Measurements from ENCODE around the gene ELAPOR2. TPM values are rescaled to one million over a fixed set of nuclear protein-coding genes. Genes with fewer than 3 reads are reported as not detected.
"Not testable (repeated sequence)": the region's sequence is repeated elsewhere in the genome, so short reads cannot be mapped to it uniquely, and the experiment has no call there.

Gene ELAPOR2
- total and polyA plus RNA-seq, 12 donors, result 1.4 to 7.5 (median 4.0) TPM

DNA sequence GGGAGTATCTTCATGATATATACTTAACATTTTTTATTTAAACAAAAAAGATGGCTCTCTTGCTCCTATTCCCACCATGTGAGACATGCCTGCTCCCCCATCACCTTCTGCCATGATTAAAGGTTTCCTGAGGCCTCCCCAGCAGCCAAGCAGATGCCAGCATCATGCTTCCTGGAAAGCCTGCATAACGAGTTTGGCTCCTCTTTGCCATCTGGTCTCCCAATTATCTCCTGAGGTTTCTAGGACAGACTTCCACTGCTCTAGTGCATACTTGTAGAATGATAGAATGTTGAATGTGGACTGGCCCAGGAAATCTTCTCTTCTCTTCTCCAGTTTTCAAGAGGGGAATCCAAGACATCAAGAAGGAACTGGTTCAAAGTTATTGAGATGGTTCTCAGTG is 45.9 kb upstream of the ELAPOR2 start:
- no peak overlapping the region for H3K27ac ChIP-seq
- DNase-seq (no peak), ATAC-seq (no peak)
- no peaks in the 10 kb centered on the region for H3K36me3 ChIP-seq
- H3K27me3 ChIP-seq, result no peaks in the 10 kb centered on the region
- WGBS, 2 donors, result 47 to 50% methylated on average over 1 of the region's 1 CpG
- TF ChIP-seq, protein P1, sequence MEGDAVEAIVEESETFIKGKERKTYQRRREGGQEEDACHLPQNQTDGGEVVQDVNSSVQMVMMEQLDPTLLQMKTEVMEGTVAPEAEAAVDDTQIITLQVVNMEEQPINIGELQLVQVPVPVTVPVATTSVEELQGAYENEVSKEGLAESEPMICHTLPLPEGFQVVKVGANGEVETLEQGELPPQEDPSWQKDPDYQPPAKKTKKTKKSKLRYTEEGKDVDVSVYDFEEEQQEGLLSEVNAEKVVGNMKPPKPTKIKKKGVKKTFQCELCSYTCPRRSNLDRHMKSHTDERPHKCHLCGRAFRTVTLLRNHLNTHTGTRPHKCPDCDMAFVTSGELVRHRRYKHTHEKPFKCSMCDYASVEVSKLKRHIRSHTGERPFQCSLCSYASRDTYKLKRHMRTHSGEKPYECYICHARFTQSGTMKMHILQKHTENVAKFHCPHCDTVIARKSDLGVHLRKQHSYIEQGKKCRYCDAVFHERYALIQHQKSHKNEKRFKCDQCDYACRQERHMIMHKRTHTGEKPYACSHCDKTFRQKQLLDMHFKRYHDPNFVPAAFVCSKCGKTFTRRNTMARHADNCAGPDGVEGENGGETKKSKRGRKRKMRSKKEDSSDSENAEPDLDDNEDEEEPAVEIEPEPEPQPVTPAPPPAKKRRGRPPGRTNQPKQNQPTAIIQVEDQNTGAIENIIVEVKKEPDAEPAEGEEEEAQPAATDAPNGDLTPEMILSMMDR (IDR thresholded peaks at IDR 0.05), result no peak
- H3K9me3 ChIP-seq, result peaks cover 0 to 3% (median 0%) of the 10 kb centered on the region in 11 donors
- intact Hi-C loops (cut with DNase I), result no loop called here
- no peak overlapping the region for H3K4me3 ChIP-seq
- H3K4me1 ChIP-seq, result no peaks in the 10 kb centered on the region

DNA sequence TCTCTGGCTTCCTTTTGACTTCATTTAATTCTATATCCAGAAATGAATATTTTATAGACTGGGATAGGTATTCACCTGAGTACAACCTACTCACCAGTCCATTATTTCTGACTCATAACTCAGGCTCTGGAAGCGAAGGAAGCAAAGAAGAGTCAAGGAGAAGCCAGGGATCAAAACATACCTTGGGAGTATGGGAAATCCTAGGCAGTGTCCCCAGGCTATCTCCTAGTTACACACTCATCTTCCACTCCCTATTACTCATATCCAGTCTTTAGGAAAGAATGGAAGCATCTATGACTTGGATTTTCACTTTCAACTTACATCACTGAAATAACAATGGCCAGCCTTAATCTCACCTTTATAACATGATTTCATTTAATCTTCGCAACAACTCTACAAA is 40.9 kb upstream of the ELAPOR2 start:
- Histone ChIP-seq H3K36me3 (no peaks in the 10 kb centered on the region), H3K27ac (no peak overlapping the region), H3K4me3 (no peak overlapping the region), H3K27me3 (no peaks in the 10 kb centered on the region), H3K9me3 (peaks cover 0 to under 1% (median 0%) of the 10 kb centered on the region in 11 donors), H3K4me1 (no peaks in the 10 kb centered on the region)
- 93 to 95% methylated on average over 2 of the region's 2 CpGs for WGBS, 2 donors
- TF ChIP-seq, protein P1 (IDR thresholded peaks at IDR 0.05), result no peak
- DNase-seq (no peak), ATAC-seq (no peak)
- intact Hi-C loops (cut with DNase I), result no loop called here

DNA sequence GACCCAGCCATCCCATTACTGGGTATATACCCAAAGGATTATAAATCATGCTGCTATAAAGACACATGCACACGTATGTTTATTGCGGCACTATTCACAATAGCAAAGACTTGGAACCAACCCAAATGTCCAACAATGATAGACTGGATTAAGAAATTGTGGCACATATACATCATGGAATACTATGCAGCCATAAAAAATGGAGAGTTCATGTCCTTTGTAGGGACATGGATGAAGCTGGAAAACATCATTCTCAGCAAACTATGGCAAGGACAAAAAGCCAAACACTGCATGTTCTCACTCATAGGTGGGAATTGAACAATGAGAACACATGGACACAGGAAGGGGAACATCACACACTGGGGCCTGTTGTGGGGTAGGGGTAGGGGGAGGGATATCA is 37.9 kb upstream of the ELAPOR2 start:
- ATAC-seq; H3K4me1 ChIP-seq; DNase-seq; H3K36me3 ChIP-seq; H3K27ac ChIP-seq; H3K27me3 ChIP-seq; H3K9me3 ChIP-seq; H3K4me3 ChIP-seq; intact Hi-C loops (cut with DNase I): not testable (repeated sequence)
- no CpG with 5 or more reads among the region's 2 CpGs for WGBS, 2 donors

DNA sequence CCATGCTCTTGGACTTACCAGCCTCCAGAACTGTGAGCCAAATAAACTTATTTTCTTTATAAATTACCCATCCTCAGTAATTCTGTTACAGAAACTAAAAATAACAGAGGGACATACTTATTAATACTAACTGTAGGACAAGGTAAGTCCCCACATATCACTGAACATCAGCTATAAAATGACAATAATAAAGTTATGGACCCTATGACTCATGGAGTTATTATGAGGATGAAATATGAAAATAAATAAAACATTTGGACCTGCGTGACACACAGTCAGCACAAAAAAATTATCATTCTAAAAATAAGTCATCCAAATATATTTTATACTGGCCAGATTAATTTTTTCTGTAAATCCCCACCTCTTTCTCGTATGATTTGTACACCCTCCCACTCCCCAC is 34.9 kb upstream of the ELAPOR2 start:
- H3K9me3 ChIP-seq, result peaks cover 0 to 9% (median 0%) of the 10 kb centered on the region in 11 donors
- H3K36me3 ChIP-seq, result no peaks in the 10 kb centered on the region
- intact Hi-C loops (cut with DNase I), result no loop called here
- no peaks in the 10 kb centered on the region for H3K4me1 ChIP-seq
- H3K27ac ChIP-seq, result no peak overlapping the region
- TF ChIP-seq, protein P1 (IDR thresholded peaks at IDR 0.05), result no peak
- 72 to 78% methylated on average over 2 of the region's 2 CpGs for WGBS, 2 donors
- no peaks in the 10 kb centered on the region for H3K27me3 ChIP-seq
- H3K4me3 ChIP-seq, result no peak overlapping the region
- ATAC-seq (no peak), DNase-seq (no peak)

DNA sequence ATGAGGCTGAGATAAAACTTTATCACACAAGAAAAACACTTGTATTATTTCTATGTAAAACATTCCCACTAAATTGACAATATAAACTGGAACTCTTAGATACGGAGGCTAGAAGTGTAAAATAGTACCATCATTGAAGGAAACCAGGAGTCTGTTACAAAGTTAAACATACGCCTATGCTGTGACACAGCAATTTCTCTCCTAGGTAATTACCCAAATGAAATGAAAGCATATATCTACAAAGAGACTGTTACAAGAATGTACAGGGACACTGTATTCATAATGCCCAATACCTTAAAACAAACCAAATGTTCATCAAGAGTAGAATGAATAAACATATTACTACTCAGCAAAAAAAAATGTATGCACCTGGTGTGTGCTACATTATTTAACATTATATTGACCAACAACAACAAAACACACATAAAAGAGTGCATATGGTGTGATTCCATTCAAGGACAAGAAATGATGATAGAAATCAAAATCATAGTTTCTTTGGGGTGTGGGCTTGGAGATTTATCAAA is 33.2 kb upstream of the ELAPOR2 start:
- intact Hi-C loops (cut with DNase I), result no loop called here
- Histone ChIP-seq H3K36me3 (no peaks in the 10 kb centered on the region), H3K27me3 (no peaks in the 10 kb centered on the region), H3K27ac (no peak overlapping the region), H3K9me3 (peaks cover 0 to 9% (median 0%) of the 10 kb centered on the region in 11 donors), H3K4me3 (no peak overlapping the region), H3K4me1 (no peaks in the 10 kb centered on the region)
- DNase-seq (no peak), ATAC-seq (no peak)
- WGBS, 2 donors, result 90 to 91% methylated on average over 2 of the region's 2 CpGs
- TF ChIP-seq, protein P1 (IDR thresholded peaks at IDR 0.05), result no peak
